ENCODE measurements around the gene TADA2B. TPM values are rescaled to one million over a fixed set of nuclear protein-coding genes. Genes with fewer than 3 reads are reported as not detected.

The TADA2B gene
- total RNA-seq, 2 experiments from 2014 or later, result 8.2 to 9.9 TPM

DNA sequence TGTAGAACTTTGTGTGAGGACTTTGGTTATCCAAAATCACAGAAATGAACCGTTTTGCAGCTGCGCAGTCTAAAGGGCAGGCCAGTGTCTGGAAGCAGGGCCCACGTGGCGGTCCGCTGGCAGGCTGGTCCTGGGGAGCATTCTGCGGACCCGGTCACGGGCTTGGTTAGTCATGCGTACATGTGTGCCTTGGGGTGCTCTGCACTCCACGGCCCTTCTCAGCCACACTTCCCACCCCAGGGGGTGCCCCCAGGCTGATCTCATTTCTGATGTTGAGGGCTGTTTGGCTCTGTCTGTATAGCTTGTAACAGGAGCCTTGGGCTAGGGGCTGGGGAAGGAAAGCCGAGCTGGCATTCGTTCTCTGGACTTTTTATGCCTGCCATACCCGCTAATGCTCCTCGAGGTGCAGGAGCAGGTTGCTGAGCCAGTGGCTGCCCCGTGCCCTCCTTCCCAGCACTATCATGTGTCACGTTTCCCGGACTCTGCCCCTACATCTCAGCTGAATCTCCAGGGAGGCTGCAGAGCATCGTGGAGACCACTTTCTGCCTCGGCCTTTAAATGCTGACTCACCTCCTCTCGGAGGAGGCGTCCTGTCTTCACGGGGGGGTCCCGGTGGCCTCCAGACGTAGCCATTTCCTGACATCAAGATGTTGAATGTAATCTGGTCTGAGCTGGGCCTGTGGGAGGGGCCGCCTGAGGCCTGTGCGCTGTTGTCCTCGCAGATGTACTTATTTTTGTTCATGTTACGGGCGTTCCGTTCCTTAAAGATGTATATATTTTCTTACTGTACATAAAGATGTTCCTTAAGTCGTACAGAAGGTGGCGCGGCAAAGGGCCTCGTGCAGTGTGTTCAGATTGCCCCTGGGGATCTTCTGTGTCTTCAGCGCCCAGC, 11.4 kb upstream of the TADA2B start:
- Mint-ChIP-seq H3K36me3 (ENCODE audit: low read depth) (peaks cover 11% of the 10 kb centered on the region), H3K9me3 (no peaks in the 10 kb centered on the region), H3K4me1 (ENCODE audit: low read depth) (peaks cover 3% of the 10 kb centered on the region), H3K27ac (no peak overlapping the region), H3K27me3 (ENCODE audit: low read depth) (no peaks in the 10 kb centered on the region), H3K4me3 (no peak overlapping the region)
- CTCF ChIA-PET, result no interaction called here
- intact Hi-C loops (cut with micrococcal nuclease), result no loop called here
- DNase-seq, result no peak

DNA sequence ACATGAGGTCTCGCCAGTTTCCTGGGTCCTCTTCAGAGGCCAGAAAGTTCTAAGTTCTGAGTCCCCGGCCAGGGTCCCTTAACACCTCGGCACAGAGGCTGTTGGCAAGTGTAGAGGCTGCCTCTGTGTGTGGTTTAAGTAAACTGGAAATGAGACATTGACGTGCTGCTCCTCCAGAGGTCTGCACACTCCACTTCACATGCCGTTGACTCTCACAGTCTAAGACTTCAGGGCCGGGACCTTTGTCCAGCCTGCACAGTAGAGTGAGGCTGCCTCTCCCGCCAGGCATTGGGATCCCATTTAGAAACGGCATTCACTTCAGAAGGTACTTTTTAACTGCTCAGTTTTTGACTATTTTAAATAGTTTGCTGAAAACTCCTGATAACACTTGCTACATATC, 10.6 kb upstream of the TADA2B start:
- no peak overlapping the region for H3K4me3 Mint-ChIP-seq
- no peak overlapping the region for H3K27ac Mint-ChIP-seq
- H3K4me1 Mint-ChIP-seq (ENCODE audit: low read depth), result peaks cover 9% of the 10 kb centered on the region
- H3K27me3 Mint-ChIP-seq (ENCODE audit: low read depth), result no peaks in the 10 kb centered on the region
- H3K36me3 Mint-ChIP-seq (ENCODE audit: low read depth), result peaks cover 6% of the 10 kb centered on the region
- CTCF ChIA-PET, result no interaction called here
- no peak for DNase-seq
- H3K9me3 Mint-ChIP-seq, result no peaks in the 10 kb centered on the region
- intact Hi-C loops (cut with micrococcal nuclease), result no loop called here

DNA sequence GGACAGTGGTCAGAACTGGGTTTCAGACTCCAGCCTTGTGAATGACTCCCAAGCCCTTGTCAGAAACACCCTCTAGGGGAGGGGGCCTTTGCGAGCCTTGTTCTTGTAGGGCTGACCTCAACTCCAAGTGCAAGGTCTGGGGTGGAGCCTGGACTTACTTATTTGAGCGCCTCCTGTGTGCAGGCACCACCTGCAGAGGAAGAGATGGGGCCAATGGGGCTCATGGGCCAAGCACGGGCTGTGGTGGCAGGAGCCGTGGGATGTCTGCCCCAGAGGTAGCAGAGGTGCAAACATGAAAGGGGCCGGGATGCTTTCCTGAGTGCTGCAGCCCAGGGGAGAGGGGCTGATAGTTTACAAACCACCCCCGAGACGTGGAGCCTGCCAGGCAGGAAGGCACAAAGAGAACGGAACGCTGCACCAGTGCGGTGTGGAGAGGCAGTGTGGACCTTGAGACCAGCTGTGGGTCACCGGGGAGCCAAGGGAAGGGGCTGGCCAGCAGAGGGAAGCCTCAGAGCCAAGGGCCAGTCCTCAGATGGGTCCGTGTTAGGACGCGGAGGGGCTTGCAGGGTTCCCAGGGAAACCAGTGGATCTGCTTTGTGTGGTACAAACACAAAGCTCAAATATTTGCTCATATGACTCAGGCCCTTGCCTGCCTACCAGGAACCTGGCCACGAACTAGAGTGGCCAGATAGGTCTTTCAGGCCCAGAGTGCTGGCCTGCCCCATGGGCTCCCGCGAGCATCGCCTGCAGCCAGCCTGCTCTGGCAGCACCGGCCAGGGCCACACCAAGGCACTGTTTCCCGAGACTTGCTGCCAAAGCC, 8.7 kb upstream of the TADA2B start:
- no peak overlapping the region for H3K27ac Mint-ChIP-seq
- no peaks in the 10 kb centered on the region for H3K36me3 Mint-ChIP-seq (ENCODE audit: low read depth)
- DNase-seq, result no peak
- peaks cover 9% of the 10 kb centered on the region for H3K4me1 Mint-ChIP-seq (ENCODE audit: low read depth)
- H3K9me3 Mint-ChIP-seq, result no peaks in the 10 kb centered on the region
- intact Hi-C loops (cut with micrococcal nuclease), result no loop called here
- H3K4me3 Mint-ChIP-seq, result no peak overlapping the region
- CTCF ChIA-PET, result interaction anchor here (1.1 kb wide), 1 partner anchor 37 kb away, joined by 4 read pairs; no protein-coding TSS in a partner anchor
- no peaks in the 10 kb centered on the region for H3K27me3 Mint-ChIP-seq (ENCODE audit: low read depth)

DNA sequence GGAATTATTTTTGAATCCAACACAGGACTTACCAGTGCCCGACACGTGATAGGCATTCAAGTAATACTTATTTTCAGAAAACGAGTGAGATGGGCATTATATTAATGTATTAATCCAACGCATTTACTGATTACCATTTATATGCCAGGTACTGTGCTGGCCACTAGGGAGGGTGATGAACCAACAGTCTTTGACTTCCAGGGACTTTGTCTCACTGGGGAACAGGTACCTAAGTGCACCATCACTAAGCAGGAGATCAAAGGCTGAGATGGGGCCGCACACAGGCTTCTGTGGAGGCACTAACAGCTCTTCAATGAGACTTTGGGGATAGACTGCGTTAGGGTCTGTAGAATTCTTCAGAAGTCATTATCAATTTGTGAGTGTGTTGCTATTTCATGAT, 5.7 kb upstream of the TADA2B start:
- Mint-ChIP-seq H3K4me3 (no peak overlapping the region), H3K36me3 (ENCODE audit: low read depth) (no peaks in the 10 kb centered on the region), H3K9me3 (no peaks in the 10 kb centered on the region), H3K27me3 (ENCODE audit: low read depth) (no peaks in the 10 kb centered on the region), H3K27ac (no peak overlapping the region), H3K4me1 (ENCODE audit: low read depth) (peaks cover 15% of the 10 kb centered on the region)
- CTCF ChIA-PET, result interaction anchor here (1.6 kb wide), 1 partner anchor 31 kb away, joined by 4 read pairs; no protein-coding TSS in a partner anchor
- DNase-seq, result no peak
- intact Hi-C loops (cut with micrococcal nuclease), result no loop called here

DNA sequence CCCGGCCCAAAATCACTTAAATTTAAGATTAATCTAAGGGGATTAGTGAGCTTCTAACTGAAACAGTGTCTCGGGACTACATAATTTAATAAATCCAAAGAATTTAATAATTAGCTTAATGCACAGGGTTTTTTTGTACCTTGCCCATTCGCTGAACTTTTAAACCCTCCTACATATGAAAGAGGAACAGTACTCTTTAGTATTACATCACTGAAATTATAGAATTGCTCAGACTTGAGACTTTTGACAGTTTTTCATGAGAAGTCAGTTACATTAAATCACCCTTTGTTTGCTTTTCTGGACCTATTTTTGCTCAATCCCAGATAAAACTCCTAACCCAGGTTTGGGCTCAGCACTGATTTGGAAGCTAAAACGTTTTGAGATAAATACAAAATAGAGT, 2.4 kb upstream of the TADA2B start:
- Mint-ChIP-seq H3K27me3 (ENCODE audit: low read depth) (no peaks in the 10 kb centered on the region), H3K27ac (no peak overlapping the region)
- intact Hi-C loops (cut with micrococcal nuclease), result no loop called here

DNA sequence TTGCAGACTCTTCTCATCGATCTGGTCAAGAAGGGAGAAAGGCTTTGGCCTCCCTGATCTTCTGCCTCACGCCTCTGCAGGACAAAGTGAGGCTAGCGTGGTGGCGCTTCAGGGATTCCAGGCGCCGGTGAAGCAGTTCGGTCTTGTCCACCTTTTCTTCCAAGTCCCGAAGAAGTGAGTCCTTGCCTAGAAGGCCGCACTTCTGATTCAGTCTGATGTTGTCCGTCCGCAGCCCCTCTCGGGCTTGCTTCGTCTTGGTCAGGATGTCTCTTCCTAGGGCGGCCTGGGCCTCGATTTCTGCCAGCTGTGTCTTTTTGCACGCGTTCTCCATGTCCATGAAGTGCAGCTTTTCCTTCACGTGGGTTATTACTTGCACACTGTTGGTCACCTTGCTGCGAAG, 1.9 kb upstream of the TADA2B start:
- no peak for DNase-seq
- no peaks in the 10 kb centered on the region for H3K36me3 Mint-ChIP-seq (ENCODE audit: low read depth)
- intact Hi-C loops (cut with micrococcal nuclease), result no loop called here
- peaks cover 35% of the 10 kb centered on the region for H3K4me1 Mint-ChIP-seq (ENCODE audit: low read depth)
- H3K9me3 Mint-ChIP-seq, result no peaks in the 10 kb centered on the region
- H3K27me3 Mint-ChIP-seq (ENCODE audit: low read depth), result no peaks in the 10 kb centered on the region
- H3K27ac Mint-ChIP-seq, result no peak overlapping the region
- CTCF ChIA-PET, result interaction anchor here (0.6 to 8.2 kb wide), 4 partner anchors 26 to 146 kb away, joined by 4 to 155 read pairs (median 6); partner anchors contain the start of gene GRPEL1
- no peak overlapping the region for H3K4me3 Mint-ChIP-seq

More for the DNA sequence above, 2.4 kb upstream of the TADA2B start:
- DNase-seq, result no peak
- no peaks in the 10 kb centered on the region for H3K9me3 Mint-ChIP-seq
- CTCF ChIA-PET, result interaction anchor here (0.9 to 8.2 kb wide), 3 partner anchors 27 to 123 kb away, joined by 3 to 155 read pairs (median 6); partner anchors contain the start of gene GRPEL1
- no peaks in the 10 kb centered on the region for H3K36me3 Mint-ChIP-seq (ENCODE audit: low read depth)
- peaks cover 30% of the 10 kb centered on the region for H3K4me1 Mint-ChIP-seq (ENCODE audit: low read depth)
- H3K4me3 Mint-ChIP-seq, result no peak overlapping the region

DNA sequence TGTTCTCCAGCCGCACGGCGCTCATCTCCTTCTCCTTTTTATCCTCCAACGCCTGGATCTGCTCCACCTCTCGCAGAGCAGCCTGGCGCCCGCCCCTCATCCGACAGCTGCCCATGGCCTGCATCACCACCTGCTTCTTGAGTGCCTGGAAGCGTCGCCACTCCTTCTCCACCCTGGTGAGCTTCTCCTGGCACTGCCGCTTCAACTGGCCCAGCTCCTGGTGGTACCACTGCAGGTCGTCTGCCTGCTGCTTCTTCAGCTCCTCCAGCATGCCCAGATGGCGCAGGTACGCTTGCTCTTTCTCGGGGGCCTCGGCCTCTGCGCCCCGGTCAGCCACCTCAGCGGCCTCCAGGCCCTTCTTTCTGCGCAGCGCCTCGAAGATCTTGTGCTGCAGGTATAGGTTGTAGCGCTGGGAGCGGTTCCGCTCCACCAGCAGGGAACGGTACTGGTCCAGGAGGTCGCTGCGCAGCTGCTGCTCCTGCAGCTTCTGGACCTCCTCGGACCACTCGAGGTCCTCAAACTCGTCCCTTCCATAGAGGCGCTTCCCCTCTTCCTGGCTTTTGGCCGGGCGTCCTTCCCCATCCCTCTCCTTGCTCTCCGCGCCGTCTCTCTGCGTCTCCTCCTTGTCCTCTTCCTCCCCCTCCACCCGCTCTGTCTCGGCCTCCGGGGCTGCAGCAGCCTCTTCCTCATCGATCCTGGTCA, 1.2 kb upstream of the TADA2B start:
- Mint-ChIP-seq H3K9me3 (no peaks in the 10 kb centered on the region), H3K27me3 (ENCODE audit: low read depth) (no peaks in the 10 kb centered on the region), H3K4me1 (ENCODE audit: low read depth) (peaks cover 38% of the 10 kb centered on the region), H3K4me3 (peak overlapping the region; percentile 89), H3K27ac (no peak overlapping the region), H3K36me3 (ENCODE audit: low read depth) (no peaks in the 10 kb centered on the region)
- DNase-seq, result no peak
- CTCF ChIA-PET, result interaction anchor here (0.6 to 8.2 kb wide), 7 partner anchors 26 to 367 kb away, joined by 3 to 155 read pairs (median 6); partner anchors contain the start of gene GRPEL1
- intact Hi-C loops (cut with micrococcal nuclease), result loop anchor here (2.0 kb wide), 4 partner anchors 43 to 325 kb away; partner anchors contain the start of genes BLOC1S4 and KIAA0232

DNA sequence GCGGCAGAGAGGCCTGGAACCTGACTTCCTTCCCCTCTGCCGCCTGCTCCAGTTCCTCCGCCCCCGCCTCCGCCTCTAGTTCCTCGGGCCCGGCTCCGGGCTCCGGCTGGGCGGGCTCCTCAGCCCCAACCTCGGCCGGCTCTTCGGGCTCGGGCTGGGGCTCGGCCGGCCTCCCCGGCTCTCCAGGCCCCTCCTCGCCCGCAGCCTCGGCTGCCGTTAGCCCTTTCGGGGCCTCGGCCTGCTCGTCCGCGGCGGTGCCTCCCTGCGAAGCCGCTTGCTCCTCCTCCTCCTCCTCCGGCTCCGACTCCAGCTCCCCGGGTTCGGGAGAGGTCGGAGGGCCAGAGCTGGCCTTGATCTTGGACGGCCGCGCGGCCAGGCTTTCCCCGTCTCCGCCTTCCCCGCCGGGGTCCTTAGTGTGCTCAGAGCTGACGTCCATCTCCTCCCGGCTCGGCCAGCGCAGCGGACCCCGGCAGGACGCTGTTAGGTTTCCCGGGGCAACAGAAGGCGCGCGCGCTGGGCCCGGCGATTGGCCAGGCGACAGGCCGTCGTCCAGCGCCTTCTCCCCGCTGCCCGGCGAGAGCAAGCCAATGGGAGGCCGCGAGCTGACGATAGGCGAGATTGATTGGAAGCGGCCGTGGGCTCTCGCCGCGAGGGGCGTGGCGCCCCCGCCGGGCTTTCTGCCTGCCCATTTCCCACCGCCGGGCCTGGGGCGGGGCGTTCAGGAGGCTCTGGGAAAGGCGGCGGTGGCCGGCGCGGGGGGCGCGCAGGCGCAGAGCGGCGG, 479 bp upstream of the TADA2B start:
- no peak overlapping the region for H3K27ac Mint-ChIP-seq
- DNase-seq, result peak; percentile 91
- intact Hi-C loops (cut with micrococcal nuclease), result loop anchor here (1.0 to 2.0 kb wide), 7 partner anchors 26 to 326 kb away; partner anchors contain the start of genes BLOC1S4, GRPEL1, KIAA0232 and TBC1D14
- H3K4me3 Mint-ChIP-seq, result peak overlapping the region; percentile 89
- H3K36me3 Mint-ChIP-seq (ENCODE audit: low read depth), result no peaks in the 10 kb centered on the region
- H3K4me1 Mint-ChIP-seq (ENCODE audit: low read depth), result peaks cover 41% of the 10 kb centered on the region
- no peaks in the 10 kb centered on the region for H3K27me3 Mint-ChIP-seq (ENCODE audit: low read depth)
- H3K9me3 Mint-ChIP-seq, result no peaks in the 10 kb centered on the region
- CTCF ChIA-PET, result interaction anchor here (0.7 to 8.2 kb wide), 11 partner anchors 10 to 368 kb away, joined by 3 to 155 read pairs (median 5); partner anchors contain the start of gene GRPEL1

DNA sequence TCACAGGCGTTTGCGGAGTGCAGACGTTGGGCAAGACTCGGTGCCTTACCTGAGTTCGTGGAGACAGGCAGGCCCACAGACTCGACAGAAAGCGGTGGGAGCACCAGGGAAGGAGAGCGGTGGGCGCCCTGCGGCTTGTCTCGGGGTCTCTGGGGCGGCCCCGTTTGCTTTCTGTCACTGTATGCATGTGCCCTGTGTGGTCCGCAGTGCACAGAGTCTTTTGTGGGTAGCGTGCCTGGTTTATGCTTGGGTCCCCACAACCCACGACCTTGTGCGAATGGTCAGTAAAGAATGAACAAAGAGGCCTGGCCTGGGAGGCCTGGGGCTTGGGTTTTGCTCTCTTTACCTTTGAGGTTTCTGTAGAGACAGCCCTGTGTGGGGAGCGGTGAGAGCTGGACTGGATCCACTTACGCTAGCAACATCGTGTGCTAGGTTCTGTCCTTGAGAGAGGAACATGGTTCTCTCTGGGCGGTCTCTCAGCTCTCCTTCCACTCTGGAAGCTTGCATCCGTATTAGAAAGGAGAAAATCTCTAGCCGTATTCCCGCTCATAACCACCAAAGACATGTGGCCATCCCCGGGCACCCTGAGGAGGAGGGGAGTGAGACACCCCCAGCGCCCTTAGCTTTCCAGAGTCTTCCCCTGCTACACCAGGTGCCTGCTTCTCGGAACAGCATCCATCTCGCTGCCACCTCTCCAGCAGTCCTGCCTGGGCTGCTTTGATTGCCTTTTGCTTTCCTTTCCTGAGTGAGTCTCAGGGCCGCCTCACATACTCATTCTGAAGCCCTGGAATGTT, 1.2 kb downstream of the TADA2B start:
- peaks cover 50% of the 10 kb centered on the region for H3K4me1 Mint-ChIP-seq (ENCODE audit: low read depth)
- H3K36me3 Mint-ChIP-seq (ENCODE audit: low read depth), result no peaks in the 10 kb centered on the region
- peak overlapping the region; percentile 46 for H3K27ac Mint-ChIP-seq
- CTCF ChIA-PET, result interaction anchor here (1.1 to 8.2 kb wide), 5 partner anchors 8 to 70 kb away, joined by 5 to 155 read pairs (median 8); partner anchors contain the start of gene GRPEL1
- H3K9me3 Mint-ChIP-seq, result no peaks in the 10 kb centered on the region
- H3K27me3 Mint-ChIP-seq (ENCODE audit: low read depth), result no peaks in the 10 kb centered on the region
- peak overlapping the region; percentile 87 for H3K4me3 Mint-ChIP-seq
- no peak for DNase-seq
- intact Hi-C loops (cut with micrococcal nuclease), result loop anchor here (1.0 kb wide), 1 partner anchor 370 kb away; a partner anchor contains a TSS

DNA sequence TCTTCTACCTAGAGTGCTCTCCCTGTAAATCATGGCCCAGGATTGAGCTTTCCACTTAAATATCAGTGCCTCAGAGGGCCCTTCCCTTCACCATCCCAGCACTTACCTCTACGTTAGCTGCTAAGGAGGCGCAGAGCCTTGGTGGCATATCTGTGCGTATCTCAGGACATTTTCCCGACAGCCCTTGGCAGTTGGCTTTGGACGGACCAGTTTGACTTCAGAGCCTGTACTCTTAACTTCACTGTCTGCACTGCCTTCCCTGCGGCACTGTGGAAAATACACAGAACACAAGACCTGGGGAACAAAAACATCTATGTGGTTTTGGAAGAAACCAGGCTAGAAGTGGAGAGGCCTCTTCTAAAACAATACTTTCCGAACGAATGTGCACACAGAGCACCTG, 2.4 kb downstream of the TADA2B start:
- Mint-ChIP-seq H3K4me1 (ENCODE audit: low read depth) (peaks cover 56% of the 10 kb centered on the region), H3K36me3 (ENCODE audit: low read depth) (no peaks in the 10 kb centered on the region), H3K9me3 (no peaks in the 10 kb centered on the region), H3K27me3 (ENCODE audit: low read depth) (no peaks in the 10 kb centered on the region), H3K4me3 (peak overlapping the region; percentile 87), H3K27ac (peak overlapping the region; percentile 25)
- CTCF ChIA-PET, result interaction anchor here (0.7 to 8.2 kb wide), 4 partner anchors 10 to 71 kb away, joined by 3 to 155 read pairs (median 8); partner anchors contain the start of gene GRPEL1
- DNase-seq, result no peak
- intact Hi-C loops (cut with micrococcal nuclease), result no loop called here
